Stimulated activated CD8-positive, alpha-beta memory T cell treated with anti-CD3 and anti-CD28 coated beads, Interleukin-7, amount 100 ng/mL, for 1 hour (primary cell): ENCODE data around the gene WNT16.
"Not testable (repeated sequence)": the region's sequence is repeated elsewhere in the genome, so short reads cannot be mapped to it uniquely, and the experiment has no call there.

Source experiments
- DNase-seq, 2 donors: peaks; one replicate each; pipeline ENCODE4 v3.0.0-alpha.2; 2020; ENCODE audit warnings: low read depth in 2 of 2

Gene WNT16

GRCh38 chr7:121328508-121329190, at the start of gene WNT16:
TSS of gene WNT16 (plus strand) at chr7:121329000. CDS start at chr7:121329293, 293 bp downstream.
- no peak for DNase-seq

DNA sequence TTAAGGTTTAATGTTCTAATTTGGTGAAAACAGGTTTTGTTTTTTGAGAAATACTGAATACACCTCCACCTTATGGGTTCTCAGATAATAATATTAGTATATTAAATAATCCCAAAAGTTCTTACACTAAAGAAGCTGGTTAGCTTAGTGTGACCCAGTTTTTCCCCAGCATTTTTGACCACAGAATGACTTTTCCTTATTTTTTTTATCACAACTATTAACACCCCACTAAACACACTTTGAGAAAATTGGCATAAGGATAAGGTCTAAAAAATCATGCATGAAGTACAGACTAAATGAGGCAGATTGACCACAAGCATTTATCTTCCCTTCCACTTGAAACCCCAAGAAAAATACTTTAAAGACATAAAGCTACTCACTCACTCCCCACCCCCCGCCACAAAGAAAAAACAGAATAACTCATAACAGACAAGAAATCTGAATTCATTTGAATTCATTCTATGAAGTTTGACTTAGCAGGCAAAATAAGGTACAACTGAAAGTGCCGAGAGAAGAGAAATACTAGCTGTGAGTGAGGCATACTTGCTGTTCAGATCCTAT, 49.7 kb upstream of the WNT16 start:
- no peak for DNase-seq

GRCh38 chr7:121279822-121280221, 49.0 kb upstream of the WNT16 start:
- DNase-seq = no peak

GRCh38 chr7:121280656-121281055, 48.1 kb upstream of the WNT16 start:
- no peak for DNase-seq

- no peak for DNase-seq
Measured at GRCh38 chr7:121282129-121282528, 46.7 kb upstream of the WNT16 start.

GRCh38 chr7:121285066-121285667, 43.6 kb upstream of the WNT16 start:
- no peak for DNase-seq

DNA sequence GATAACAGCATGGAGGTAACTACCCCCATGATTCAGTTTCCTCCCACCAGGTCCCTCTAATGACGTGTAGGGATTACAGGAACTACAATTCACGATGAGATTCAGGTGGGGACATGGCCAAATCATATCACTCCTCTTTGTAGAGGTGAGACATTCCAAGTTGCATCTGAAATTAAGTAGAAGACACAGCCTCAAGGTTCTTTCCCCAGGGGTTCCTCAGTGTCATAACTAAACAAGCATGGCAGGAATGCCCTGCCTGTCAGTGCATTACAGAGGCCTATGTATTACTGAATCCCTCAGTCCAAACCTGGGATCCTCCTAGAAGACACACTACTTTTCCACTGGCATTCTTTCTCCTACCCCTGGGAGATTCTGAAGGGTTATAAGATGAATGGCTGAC, 42.6 kb upstream of the WNT16 start:
- DNase-seq = no peak

GRCh38 chr7:121286742-121287734, 41.8 kb upstream of the WNT16 start:
- DNase-seq = no peak

- DNase-seq = no peak
Measured at GRCh38 chr7:121288894-121289293, 39.9 kb upstream of the WNT16 start.

DNA sequence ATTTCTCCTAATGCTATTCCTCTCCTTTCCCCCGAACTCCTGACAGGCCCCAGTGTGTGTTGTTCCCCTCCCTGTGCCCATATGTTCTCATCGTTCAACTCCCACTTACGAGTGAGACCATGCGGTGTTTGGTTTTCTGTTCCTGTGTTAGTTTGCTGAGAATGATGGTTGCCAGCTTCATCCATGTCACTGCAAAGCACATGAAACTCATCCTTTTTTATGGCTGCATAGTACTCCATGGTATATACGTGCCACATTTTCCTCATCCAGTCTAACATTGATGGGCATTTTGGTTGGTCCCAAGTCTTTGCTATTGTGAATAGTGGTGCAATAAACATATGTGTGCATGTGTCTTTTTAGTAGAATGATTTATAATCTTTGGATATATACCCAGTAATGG, 38.9 kb upstream of the WNT16 start:
- DNase-seq = not testable (repeated sequence)

GRCh38 chr7:121294448-121294992, 34.3 kb upstream of the WNT16 start:
- no peak for DNase-seq

DNA sequence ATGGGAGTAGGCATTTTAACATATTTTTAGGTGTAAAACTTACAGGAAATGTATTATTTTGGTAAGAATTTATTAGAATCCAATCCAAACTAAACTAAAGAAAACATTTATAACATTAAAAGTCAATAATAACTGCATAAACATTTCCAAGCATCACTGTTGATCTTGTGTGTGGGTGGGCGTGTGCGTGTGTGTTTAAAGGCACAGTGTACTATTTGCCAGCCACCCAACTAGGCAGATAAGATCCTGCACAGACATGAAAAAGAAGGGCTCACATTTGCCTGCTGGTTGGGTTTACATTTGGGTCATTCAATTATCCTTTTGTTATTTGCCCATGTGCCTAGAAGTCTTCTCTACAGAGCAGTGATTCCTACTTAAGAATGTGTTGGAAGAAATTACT, 31.0 kb upstream of the WNT16 start:
- no peak for DNase-seq

DNA sequence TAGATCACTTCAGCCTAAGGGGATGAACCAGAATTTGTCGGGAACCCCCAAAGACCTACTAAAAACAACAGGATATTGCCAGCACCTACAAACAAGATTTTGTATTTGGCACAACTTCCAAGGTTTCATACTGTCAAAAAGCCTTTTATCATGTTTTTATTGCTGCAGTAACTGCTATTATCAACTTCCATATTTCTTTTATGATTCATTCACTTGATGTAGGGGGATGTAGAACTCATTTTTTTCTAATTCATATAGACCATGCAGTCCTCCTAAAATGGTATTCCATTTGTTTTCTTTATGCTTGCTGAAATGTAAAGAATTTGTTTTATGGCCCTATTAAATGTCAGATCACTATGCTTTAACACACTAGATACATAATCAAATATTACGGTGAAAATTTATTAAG, 30.0 kb upstream of the WNT16 start:
- no peak for DNase-seq

DNA sequence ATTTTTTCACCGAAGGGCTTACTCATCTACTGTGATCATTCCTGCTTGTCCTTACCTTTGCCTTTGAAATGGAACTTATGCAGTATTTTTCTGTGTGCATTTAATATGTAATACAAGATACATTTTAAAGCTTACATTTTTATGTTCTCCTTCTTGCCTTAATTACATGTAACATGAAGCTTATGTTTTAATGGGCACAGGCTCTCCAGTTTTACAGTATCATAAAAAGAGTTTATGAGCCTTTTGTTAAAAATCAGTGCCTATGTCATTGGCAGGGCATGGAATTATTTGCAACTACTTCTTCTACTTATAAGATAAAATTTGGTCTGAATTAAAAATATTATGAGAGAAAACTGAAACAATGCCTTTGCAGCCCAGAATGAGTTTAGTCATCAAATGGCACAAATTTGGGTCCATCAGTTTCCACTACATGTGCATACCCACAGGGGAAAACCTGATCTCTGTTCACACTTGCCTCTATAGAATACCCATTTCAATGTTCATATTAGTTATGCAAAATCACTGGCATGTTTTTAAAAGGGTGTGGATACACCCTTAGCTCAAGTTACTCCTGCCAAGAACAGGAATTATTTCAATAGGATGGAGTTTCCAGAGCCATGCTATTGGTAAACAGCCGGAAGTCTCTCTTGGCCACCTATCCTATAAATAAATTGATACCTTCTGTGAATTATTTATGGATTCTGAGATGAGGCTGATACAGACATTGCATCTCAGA, 27.9 kb upstream of the WNT16 start:
- no peak for DNase-seq

GRCh38 chr7:121301446-121302213, 27.2 kb upstream of the WNT16 start:
- no peak for DNase-seq

DNA sequence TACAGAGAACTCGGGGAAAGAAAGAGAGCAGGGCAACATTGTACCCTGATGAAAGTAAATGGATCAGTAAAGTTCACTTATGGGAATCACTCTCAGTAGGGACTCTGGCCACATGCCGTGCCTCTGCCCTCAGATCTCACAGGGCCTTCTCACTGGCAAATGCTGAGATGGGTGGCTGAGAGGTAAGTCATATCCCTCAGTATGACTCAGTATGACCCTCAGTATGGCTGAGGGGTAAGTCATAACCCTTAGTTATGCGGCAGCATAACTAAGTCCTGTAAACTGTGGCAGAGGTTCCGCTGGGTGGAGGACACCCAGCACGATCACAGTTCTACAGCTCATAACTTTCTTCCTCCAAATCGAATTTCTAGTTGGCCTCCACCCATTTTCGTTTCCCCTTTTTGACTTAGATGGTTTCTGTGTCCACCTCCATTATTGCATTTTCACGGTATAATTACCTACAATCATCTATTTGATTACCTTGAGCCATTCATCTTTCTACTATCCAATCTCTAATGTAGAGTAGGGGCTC, 26.5 kb upstream of the WNT16 start:
- DNase-seq = no peak

DNA sequence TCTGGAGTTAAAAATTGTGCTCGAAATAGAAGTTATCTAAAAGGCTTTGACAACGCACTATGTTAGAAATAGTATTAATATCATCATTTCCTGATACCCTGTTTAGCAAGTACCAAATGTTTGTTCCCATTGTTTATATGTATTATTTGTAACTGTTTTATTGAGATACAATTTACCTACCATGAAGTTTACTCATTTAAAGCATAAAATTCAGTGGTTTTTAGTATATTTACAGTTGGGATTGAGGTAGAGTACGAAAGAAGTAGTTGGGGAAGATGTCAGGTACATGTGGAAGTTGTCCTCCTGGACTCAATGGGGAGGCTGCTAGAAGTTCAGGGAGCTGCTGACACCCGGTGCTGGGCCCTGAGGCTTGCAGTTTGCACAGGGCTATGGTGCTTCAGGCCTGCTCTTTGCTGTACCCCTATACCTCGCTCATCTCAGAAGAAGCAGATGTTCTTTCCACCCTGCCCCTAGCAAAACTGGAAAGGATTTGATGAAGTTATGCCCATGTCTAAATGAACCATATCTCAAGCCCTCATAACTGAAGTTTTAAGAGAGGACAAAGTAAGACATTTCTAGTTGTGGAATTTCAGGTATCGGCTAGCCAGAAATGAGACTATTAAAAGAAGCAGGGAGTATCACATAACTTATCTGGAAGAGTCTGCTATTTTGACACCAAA, 25.2 kb upstream of the WNT16 start:
- DNase-seq = no peak

DNA sequence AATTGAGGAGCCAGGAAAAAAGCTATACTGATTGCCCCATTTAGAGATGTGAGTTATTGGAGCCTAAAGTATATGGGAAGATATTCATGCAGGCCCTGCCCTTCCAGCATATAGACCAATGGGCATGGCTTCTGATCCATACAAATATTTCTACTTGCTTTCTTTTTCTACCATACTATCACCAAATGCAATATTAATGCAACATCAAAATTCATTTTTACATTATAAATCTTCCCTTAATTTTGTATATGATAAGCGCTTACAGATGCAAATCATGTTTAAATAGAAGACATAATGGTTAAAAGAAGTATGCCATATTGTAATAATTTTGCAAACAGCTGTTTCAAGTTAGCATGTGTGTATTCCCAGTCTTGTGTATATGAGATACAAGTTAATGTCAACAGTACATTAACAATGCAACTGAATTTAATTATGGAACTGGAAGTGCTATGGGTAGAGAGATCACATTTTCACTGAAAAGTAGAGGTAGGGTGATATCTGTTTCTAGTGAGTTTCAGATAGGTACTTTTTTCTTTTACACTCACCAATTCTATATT, 24.6 kb upstream of the WNT16 start:
- DNase-seq = no peak

GRCh38 chr7:121305109-121305508, 23.7 kb upstream of the WNT16 start:
- no peak for DNase-seq
